ENCODE results near the gene HNRNPA0. TPM values are rescaled to one million over a fixed set of nuclear protein-coding genes. Genes with fewer than 3 reads are reported as not detected.

The HNRNPA0 gene
- total RNA-seq, 1 experiment from 2014 or later = 68.5 TPM

GRCh38 chr5:137731176-137731575 is 23.0 kb downstream of the HNRNPA0 start:
- Histone ChIP-seq H3K4me2 (ENCODE audit: insufficient read depth, insufficient read length, low read length) (no peak overlapping the region), H4K20me1 (ENCODE audit: control insufficient read depth, insufficient read depth, insufficient read length) (no peaks in the 10 kb centered on the region), H3K79me1 (ENCODE audit: insufficient read depth, low read depth, low read length, poor library complexity, severe bottlenecking) (peaks cover 6% of the 10 kb centered on the region), H2BK15ac (ENCODE audit: low read depth, low read length) (no peak overlapping the region), H3K4ac (ENCODE audit: low read depth, low read length) (no peak overlapping the region), H3K79me2 (ENCODE audit: insufficient read depth, low read length) (peaks cover 13% of the 10 kb centered on the region), H3K27me3 (ENCODE audit: insufficient read depth, low read length) (no peaks in the 10 kb centered on the region), H2BK120ac (ENCODE audit: low read depth, low read length, poor library complexity, severe bottlenecking) (no peak overlapping the region), H3T11ph (ENCODE audit: low read length) (no peak overlapping the region), H4K8ac (replicated peaks; ENCODE audit: insufficient read length, low read depth, low read length) (no peak overlapping the region), H3K23me2 (ENCODE audit: insufficient read length, low read depth, low read length, poor library complexity, severe bottlenecking) (peaks cover 8% of the 10 kb centered on the region), H3K23ac (ENCODE audit: insufficient read length, low read depth, low read length) (no peak overlapping the region), H3K27ac (ENCODE audit: insufficient read length, low read depth, low read length) (no peak overlapping the region), H3K18ac (ENCODE audit: insufficient read length, low read depth, low read length) (no peak overlapping the region), H3K9ac (ENCODE audit: extremely low read depth, insufficient read length, low read length) (no peak overlapping the region), H3K14ac (ENCODE audit: insufficient read depth, low read length) (no peak overlapping the region), H2BK20ac (ENCODE audit: low read depth, low read length, poor library complexity, severe bottlenecking) (no peak overlapping the region), H2AK5ac (ENCODE audit: insufficient read length, low read length) (no peak overlapping the region), H2BK12ac (ENCODE audit: insufficient read length, low read depth, low read length) (no peak overlapping the region), H2BK5ac (ENCODE audit: insufficient read length, low read length) (no peak overlapping the region), H3K9me3 (ENCODE audit: control insufficient read depth, low read depth, low read length) (no peaks in the 10 kb centered on the region), H4K91ac (ENCODE audit: insufficient read length, low read depth, low read length) (no peak overlapping the region), H4K5ac (ENCODE audit: insufficient read length, low read depth, low read length) (no peak overlapping the region), H2AFZ (ENCODE audit: low read length) (no peak overlapping the region), H3K4me1 (ENCODE audit: insufficient read depth, low read length) (peaks cover 8% of the 10 kb centered on the region; the same call in 1 of the 2 replicates), H3K56ac (ENCODE audit: insufficient read length, low read depth, low read length) (no peak overlapping the region)
- no CpG with 5 or more reads among the region's 3 CpGs for WGBS (ENCODE audit: extremely low coverage, insufficient read length, low lambda C conversion rate)
- Mint-ChIP-seq H3K4me1 (peaks cover 3% of the 10 kb centered on the region in 2 experiments; a peak in 3 of 4 replicates), H3K27me3 (ENCODE audit: low read depth) (no peaks in the 10 kb centered on the region), H3K9me3 (no peaks in the 10 kb centered on the region), H3K4me3 (no peak overlapping the region), H3K36me3 (ENCODE audit: insufficient read depth in 1 of 3, low read depth in 3 of 3) (no peaks in the 10 kb centered on the region; a peak in 1 of 7 replicates), H3K27ac (no peak overlapping the region)
- no peak for DNase-seq
- TF ChIP-seq CTCF (conservative IDR thresholded peaks at IDR 0.05) = no peak
